Stomach smooth muscle (tissue), 2 donors: Measurements from ENCODE around the gene OR10G3.

Experiments used
- H3K27ac ChIP-seq: one replicate; pipeline ENCODE4 v1.7.0; 2013; ENCODE audit warnings: mild to moderate bottlenecking, low read length, inconsistent platforms
- H3K27me3 ChIP-seq, 2 donors: one replicate each; pipeline ENCODE4 v1.7.0; 2013; ENCODE audit warnings: low read length in 2 of 2; ENCODE audit not compliant: insufficient read depth in 2 of 2, control insufficient read depth in 1 of 2
- H3K36me3 ChIP-seq, 2 donors: one replicate each; pipeline ENCODE4 v1.7.0; 2013; ENCODE audit warnings: low read length in 2 of 2; ENCODE audit not compliant: control insufficient read depth in 2 of 2, insufficient read depth in 2 of 2
- H3K4me1 ChIP-seq: one replicate; pipeline ENCODE4 v1.7.0; 2013; ENCODE audit warnings: low read length; ENCODE audit not compliant: control insufficient read depth, insufficient read depth
- H3K4me3 ChIP-seq, 2 donors: one replicate each; pipeline ENCODE4 v1.7.0; 2013; ENCODE audit warnings: low read length in 2 of 2
- H3K9ac ChIP-seq, 2 donors: one replicate each; pipeline ENCODE4 v1.7.0; 2013; ENCODE audit warnings: low read length in 2 of 2, mild to moderate bottlenecking in 1 of 2
- H3K9me3 ChIP-seq, 2 donors: one replicate each; pipeline ENCODE4 v1.7.0; 2013; ENCODE audit warnings: low read length in 2 of 2; ENCODE audit not compliant: control insufficient read depth in 2 of 2
- donor health status: healthy.
- donor health status: Pancreatic carcinoma.

Gene OR10G3

GRCh38 chr14:21535545-21536417 is 44.1 kb downstream of the OR10G3 start:
- Histone ChIP-seq H3K27me3 (peaks cover 12 to 19% of the 10 kb centered on the region in 2 donors), H3K4me1 (peaks cover 4% of the 10 kb centered on the region), H3K9ac (peak overlapping the region; percentile 5 to 13)

GRCh38 chr14:21534576-21534975 is 45.3 kb downstream of the OR10G3 start:
- Histone ChIP-seq H3K9ac (no peak overlapping the region), H3K4me1 (peaks cover 4% of the 10 kb centered on the region), H3K27me3 (peaks cover 12 to 19% of the 10 kb centered on the region in 2 donors), H3K4me3 (no peak overlapping the region), H3K27ac (no peak overlapping the region), H3K9me3 (no peaks in the 10 kb centered on the region), H3K36me3 (no peaks in the 10 kb centered on the region)

More at GRCh38 chr14:21535545-21536417, 44.1 kb downstream of the OR10G3 start:
- H3K36me3 ChIP-seq = no peaks in the 10 kb centered on the region
- H3K27ac ChIP-seq = no peak overlapping the region
- peak overlapping the region; percentile 57 to 68 for H3K4me3 ChIP-seq
- no peaks in the 10 kb centered on the region for H3K9me3 ChIP-seq

- Histone ChIP-seq H3K4me1 (peaks cover 4% of the 10 kb centered on the region), H3K9ac (no peak overlapping the region), H3K36me3 (no peaks in the 10 kb centered on the region), H3K27ac (no peak overlapping the region), H3K9me3 (no peaks in the 10 kb centered on the region), H3K27me3 (peaks cover 12 to 19% of the 10 kb centered on the region in 2 donors), H3K4me3 (no peak overlapping the region)
Observed at GRCh38 chr14:21533294-21533693, 46.6 kb downstream of the OR10G3 start.

- Histone ChIP-seq H3K36me3 (no peaks in the 10 kb centered on the region), H3K4me3 (no peak overlapping the region), H3K27me3 (no peaks in the 10 kb centered on the region), H3K9me3 (no peaks in the 10 kb centered on the region), H3K4me1 (peaks cover 8% of the 10 kb centered on the region), H3K9ac (no peak overlapping the region), H3K27ac (no peak overlapping the region)
Observed at GRCh38 chr14:21529515-21529914, 50.4 kb downstream of the OR10G3 start.

- Histone ChIP-seq H3K4me1 (peaks cover 8% of the 10 kb centered on the region), H3K36me3 (peaks cover 4 to 7% of the 10 kb centered on the region in 2 donors), H3K9me3 (no peaks in the 10 kb centered on the region), H3K27me3 (no peaks in the 10 kb centered on the region), H3K9ac (no peak overlapping the region), H3K27ac (no peak overlapping the region), H3K4me3 (no peak overlapping the region)
Observed at GRCh38 chr14:21528381-21529348, 51.2 kb downstream of the OR10G3 start.

GRCh38 chr14:21527318-21527679 is 52.6 kb downstream of the OR10G3 start:
- H3K4me1 ChIP-seq = peaks cover 8% of the 10 kb centered on the region
- H3K9ac ChIP-seq = peak overlapping the region in 1 of 2 donors; percentile 79
- H3K36me3 ChIP-seq = peaks cover 4 to 11% of the 10 kb centered on the region in 2 donors
- H3K27ac ChIP-seq = no peak overlapping the region
- H3K4me3 ChIP-seq = no peak overlapping the region
- no peaks in the 10 kb centered on the region for H3K9me3 ChIP-seq
- H3K27me3 ChIP-seq = no peaks in the 10 kb centered on the region

- Histone ChIP-seq H3K4me1 (peaks cover 8% of the 10 kb centered on the region), H3K27me3 (no peaks in the 10 kb centered on the region), H3K4me3 (peak overlapping the region; percentile 73 to 78), H3K9me3 (no peaks in the 10 kb centered on the region), H3K27ac (peak overlapping the region; percentile 55), H3K9ac (peak overlapping the region; percentile 79), H3K36me3 (peaks cover 4 to 11% of the 10 kb centered on the region in 2 donors)
Observed at GRCh38 chr14:21526672-21527317, 53.1 kb downstream of the OR10G3 start.

GRCh38 chr14:21525962-21526671 is 53.8 kb downstream of the OR10G3 start, which contains the start of gene SALL2:
SALL2 (minus strand) TSS chr14:21526346; CDS start chr14:21526127, 219 bp downstream.
- H3K27ac ChIP-seq = peak within 1 kb of the TSS; percentile 55
- H3K9me3 ChIP-seq = no peaks in the 10 kb centered on the region
- H3K9ac ChIP-seq = peak within 1 kb of the TSS; percentile 79

GRCh38 chr14:21525571-21525961 is 54.3 kb downstream of the OR10G3 start:
- Histone ChIP-seq H3K9ac (peak overlapping the region; percentile 60 to 79), H3K9me3 (no peaks in the 10 kb centered on the region), H3K4me3 (peak overlapping the region; percentile 73 to 78), H3K36me3 (peaks cover 4 to 11% of the 10 kb centered on the region in 2 donors), H3K27me3 (no peaks in the 10 kb centered on the region), H3K27ac (peak overlapping the region; percentile 55), H3K4me1 (peaks cover 8% of the 10 kb centered on the region)

More at GRCh38 chr14:21525962-21526671, 53.8 kb downstream of the OR10G3 start, which contains the start of gene SALL2:
- H3K36me3 ChIP-seq = peaks cover 4 to 11% of the 10 kb centered on the region in 2 donors
- peaks cover 8% of the 10 kb centered on the region for H3K4me1 ChIP-seq
- H3K4me3 ChIP-seq = peak within 1 kb of the TSS; percentile 73 to 78
- H3K27me3 ChIP-seq = no peaks in the 10 kb centered on the region
